NCI-H446 treated with DMSO at 0.1 percent for 48 hours (cell line): Measurements from ENCODE around the gene FAM131A.
A peak's percentile ranks its signal among the peaks of the same experiment; 100 is the strongest.

ENCODE experiments used
- DNase-seq: peaks from one replicate; lab custom pipeline; 2025; lab: John Stamatoyannopoulos, UW

Gene FAM131A

DNA sequence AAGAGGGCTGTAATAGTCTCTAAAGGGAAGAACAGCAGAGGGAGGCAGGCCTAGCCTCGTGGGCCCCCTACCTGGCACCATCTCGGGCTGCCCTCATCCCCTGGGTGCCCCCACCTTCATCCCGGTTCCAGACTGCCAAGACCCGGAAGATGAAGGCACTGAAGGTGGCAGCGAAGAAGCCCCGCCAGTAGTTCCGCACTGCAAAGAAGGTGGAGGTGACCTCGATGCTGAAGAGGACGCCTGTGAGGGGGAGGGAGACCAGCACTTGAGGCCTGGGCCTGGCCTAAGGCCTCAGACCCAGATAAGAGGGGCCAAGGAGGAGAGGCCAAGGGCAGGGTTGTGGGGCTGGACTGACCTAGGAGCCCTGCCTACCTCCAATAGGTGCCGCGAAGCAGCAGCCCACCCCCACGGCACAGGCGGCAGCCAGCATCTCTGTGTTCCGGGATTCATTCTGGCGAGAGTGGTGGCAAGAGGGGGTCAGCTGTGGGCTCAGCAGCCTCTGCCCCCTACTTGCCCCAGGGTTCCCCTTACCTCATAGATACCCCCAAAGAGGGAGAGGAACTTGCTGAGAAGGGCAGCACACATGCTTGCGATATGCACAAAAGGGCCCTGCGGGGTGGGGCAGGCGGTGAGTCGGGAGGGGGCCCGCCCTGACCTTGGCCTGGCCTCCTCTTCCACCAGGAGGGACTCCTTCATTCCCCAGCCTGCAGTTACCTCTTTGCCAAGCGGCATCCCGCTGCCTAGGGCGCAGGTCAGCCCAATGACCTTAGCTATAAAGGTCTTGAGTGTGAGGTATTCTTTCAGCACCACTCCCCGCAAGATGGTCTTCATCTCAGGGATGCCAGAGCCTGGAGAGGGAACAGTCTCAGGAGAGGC, 20.1 kb downstream of the FAM131A start:
- no peak for DNase-seq

DNA sequence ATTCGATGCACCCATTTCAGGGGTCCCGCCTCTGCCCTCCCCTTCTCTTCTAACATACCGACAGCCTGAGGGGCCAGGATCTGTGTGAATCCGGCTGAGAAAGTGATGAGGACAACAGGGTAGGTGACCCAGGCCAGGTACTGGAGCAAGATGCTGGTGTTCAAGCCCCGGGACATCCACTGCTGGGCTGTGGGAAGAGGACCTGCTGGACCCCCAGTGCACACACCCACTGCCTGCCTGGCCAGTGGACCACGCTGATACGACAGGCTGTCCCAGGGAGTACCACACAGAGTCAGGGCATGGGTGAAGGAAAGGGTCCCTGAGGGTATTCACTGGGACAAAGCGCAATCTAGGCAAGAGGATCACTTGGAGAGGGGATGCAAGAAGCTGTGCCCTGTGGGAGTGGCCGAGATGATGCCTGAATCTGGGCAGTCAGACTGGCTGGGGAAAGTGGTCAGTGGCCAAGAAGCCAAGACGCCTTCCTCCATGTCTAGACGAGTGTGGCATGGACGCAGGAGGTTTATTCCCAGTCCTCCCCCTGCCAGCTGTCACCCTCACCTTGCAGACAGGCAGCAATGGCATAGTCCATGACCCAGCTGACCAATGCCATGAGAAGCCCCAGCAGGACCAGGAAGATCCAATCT, 20.8 kb downstream of the FAM131A start:
- DNase-seq: no peak

DNA sequence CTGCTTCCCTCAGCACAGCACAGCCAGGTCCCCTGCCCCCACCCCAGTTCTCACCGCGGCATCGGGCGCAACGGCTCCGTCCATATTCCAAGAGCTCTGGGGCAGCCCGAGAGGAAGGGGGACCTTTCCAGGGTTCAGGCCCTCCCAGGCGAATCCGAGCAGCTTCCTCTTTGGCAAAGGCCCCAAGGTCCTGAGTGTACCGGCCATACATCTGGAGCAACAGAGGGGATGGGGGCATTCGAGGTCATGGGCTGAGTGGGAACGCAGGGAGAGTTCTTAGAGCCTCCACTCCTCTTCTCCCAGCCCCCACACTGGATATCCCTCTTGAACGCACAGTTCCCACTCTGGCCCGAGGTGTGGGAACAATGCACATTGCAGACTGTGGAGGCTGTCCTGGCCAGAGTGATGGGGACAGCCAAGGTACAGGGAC, 21.5 kb downstream of the FAM131A start:
- no peak for DNase-seq

DNA sequence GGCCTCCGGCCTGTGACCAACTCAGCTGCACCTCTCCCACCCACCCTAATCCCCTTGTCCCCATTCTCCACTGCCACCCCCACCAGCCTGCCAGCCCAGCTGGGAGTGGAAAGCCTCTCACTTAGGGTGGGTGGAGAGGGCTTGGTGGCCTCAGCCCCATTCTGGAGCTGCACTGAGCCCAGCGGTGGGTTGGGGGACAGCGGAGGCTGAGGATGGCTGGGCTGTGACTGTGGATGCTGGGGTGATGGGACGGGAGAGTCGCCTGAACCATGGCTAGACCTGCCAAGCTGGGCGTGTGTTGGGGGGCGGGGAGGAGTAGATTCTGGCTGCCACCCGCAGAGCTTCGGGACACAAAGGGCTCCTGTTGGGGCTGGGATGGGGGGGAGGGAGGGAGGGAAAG, 22.2 kb downstream of the FAM131A start:
- no peak for DNase-seq

DNA sequence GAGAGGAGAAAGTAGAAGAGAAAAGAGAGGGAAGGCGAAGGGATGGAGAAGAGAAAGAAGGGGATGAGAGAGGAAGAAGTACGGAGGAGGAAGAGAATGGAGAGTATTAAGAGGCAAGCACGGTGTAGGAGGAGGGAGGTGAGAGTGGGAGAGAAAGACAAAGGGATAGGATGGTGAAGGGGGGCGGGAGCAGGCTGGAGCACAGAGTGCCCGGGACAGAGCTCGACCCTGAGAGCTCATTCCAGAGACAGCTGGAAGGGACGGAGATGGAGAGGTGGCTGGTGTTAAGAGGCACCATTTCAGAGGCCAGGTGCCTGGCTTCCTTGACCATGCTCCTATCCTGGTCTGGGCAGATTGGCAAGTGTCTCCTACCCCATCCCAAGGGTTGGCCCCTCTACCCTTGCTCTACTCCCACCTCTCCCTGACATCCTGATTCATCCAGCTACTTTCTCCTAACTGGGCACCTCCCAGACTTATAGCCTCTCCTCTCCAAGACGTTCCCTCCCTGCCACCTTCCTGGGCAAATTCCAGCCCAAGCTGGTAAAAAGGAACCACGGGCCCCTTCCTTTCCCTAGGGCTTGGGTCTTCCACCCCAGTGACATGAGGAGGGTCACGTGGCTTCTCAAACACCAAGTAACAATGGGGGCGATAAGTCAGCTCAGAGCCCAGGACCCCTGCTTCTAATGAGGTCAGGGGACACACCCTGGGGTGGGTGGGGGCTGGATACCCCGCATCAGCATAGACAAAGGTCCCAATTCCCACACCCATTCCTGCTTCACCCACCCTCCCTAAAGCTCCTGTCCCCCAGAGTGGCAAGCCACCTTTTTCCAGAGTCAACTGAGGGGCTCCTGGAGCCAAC, 22.9 kb downstream of the FAM131A start:
- DNase-seq: no peak

DNA sequence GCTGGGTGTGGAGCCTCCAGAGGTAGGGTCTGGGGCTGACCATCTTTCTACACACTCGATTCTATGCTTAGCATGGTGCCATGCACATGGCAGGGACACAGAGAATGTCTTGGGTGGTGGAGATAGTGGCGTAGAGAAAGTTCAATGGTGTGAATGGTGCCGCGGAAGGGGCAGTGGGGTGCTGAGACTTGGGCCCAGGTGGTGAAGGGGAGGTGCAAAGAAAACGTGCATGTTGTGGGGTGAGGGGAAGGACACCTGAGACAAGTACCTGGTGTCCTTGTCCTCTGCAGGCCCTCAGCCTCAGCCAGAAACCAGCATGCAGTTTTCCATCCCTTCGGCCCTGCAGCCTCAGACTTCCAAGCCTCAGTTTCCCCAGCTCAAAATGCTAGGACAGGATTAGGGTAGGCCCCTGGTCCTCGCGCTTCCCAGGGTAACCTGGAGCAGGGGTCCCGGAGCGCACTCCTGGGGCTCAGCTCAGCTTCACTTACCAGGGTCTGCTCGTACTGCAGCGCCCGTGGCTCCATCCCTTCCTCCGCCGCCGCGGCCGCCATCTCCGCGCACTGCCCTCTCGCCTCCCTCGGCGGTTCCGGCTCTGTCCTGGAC, 23.6 kb downstream of the FAM131A start:
- DNase-seq: no peak

DNA sequence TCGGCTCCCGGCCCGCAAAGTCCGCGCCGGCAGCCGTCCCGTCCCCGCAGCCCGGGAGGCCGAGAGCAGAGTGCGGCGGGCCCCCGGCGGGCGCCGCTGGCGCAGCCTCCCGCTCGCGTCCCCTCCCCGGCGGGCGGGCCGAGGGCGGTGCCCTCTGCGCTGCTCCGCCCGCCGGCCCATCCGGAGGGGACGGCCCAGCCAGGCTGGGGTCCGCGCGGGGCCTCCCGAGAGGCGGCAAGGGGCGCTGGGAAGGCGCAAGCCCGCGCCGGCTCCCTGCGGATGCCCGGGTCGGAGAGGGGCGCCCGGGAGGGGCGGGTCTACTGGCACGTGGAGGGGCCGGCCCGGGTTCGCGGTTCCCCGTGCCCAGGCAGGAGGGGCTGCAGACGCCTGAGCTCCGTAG, 24.1 kb downstream of the FAM131A start, which contains the start of the genes CLCN2 and POLR2H:
TSS of gene CLCN2 (minus strand) at position 74 of the 400 bp plus-strand sequence. CDS start 126 bp downstream, outside the sequence.
TSS of gene POLR2H (plus strand) at position 179 of the 400 bp plus-strand sequence. CDS start 1,783 bp downstream, outside the sequence.
- DNase-seq: peak; percentile 39

DNA sequence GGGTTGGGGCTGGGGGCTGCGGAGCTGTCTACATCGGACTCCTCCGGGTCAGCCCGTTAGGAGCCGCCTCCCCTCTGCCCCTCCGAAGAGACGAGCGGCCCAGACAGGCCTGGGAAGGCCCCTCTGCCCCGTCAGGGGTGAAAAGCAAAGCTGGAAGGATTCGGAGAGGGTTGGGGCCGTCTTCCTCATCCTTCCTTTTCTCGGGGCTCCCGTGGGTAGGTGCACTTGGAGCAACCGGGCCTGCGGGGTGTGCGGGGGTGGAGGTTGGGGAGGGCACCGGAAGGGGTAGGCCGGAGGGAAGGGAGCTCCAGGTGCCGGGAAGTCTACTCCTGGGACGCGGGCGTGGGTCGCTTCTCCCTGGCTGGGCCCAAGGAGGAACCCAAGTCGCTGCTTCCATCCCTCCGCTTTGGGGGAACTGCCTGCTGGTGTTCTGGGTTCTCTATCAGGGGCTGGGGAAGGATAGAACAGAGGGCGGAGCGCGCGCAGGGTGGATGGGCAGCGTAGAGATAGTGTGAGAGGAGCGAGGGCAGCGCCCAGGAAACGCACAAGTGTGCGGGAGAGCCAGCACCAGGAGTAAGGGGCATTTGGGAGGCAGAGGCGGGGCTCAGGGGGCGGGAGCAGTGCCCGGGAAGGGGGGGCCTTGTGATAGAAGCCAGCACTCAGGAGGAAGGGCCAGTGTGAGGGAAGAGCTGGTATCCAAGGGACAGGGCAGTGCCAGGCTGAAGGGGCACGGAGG, 24.7 kb downstream of the FAM131A start:
- DNase-seq: no peak

DNA sequence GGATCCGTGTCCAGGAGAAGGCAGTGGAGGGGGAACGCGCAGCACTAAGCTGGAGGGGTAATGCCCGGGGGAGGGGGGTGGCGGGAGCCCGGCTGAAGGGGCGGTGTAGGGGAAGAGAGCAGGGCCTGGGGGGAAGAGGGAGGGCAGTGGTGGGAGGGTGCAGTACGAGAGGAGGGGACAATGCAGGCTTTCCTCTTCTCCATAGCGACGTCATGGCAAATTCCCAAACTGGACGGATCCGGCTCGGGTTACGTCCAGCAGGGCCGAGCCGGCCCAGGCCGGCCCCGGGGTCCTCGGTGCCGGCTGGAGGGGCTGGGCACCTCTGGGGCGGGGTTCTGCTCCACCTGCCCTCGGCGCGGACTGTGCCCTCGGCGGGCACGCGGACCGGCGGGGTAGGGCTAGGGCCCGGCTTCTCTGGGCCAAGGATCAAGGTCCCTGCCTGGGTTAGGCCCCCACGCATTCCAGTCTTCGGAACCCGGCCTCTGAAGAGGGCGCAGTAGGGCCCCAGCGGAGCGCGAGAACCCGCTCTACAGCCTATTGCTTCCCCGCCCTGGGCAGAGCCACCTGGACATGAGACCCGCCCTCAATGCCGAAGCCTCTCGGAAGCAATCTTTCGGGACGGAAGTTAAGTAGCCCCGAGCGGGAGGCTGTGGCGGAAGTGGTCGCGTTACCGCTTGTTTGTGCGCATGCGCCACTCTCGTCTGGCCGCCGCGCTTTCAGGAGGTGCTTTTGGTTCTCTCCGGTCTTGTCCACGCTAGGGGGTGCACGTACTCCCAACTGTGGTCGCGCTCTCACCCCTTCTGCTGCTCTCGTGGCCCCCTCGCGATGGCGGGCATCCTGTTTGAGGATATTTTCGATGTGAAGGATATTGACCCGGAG, 25.5 kb downstream of the FAM131A start:
- peak; percentile 97 for DNase-seq

DNA sequence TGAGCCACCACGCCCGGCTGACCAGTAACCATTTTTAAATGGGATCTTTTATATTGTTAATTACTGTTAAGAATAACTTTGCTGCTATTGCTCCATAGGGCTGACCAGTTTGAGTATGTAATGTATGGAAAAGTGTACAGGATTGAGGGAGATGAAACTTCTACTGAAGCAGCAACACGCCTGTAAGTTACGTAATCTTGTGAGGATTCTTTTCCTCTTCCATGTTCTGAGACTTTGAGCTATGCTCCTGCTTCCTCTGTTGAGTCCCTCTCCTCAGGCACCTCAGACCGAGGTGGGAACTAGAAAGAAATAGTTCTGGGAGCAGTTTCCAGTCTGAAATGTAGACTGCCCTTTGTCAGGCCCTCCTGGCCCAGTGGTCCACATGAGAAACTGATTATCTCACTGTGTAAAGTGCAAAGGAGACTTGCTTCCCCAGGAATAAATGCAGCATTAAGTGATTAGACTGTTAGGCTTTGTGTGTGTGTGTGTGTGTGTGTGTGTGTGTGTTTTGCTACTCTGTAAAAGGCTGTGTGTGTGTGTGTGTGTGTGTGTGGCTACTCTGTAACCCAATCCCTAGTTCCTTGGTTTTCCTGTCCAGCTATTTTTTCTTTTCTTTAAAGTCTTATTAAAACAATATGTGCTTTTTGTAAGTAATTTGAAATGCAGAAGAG, 29.4 kb downstream of the FAM131A start:
- DNase-seq: no peak

DNA sequence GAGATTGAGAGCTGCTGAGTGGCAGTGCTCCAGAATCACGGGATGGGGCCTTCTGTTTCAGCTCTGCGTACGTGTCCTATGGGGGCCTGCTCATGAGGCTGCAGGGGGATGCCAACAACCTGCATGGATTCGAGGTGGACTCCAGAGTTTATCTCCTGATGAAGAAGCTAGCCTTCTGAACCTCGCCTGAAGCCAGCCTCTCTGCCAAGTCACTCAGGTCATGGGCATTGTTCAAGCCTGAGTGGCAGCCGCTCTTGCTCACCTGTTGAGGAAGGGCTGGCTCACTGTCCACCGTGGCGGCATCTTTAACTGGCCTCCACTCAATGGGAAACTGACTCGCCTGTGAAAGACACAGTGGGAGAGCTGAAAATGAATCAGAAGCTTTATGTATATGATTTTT, 30.7 kb downstream of the FAM131A start:
- no peak for DNase-seq

DNA sequence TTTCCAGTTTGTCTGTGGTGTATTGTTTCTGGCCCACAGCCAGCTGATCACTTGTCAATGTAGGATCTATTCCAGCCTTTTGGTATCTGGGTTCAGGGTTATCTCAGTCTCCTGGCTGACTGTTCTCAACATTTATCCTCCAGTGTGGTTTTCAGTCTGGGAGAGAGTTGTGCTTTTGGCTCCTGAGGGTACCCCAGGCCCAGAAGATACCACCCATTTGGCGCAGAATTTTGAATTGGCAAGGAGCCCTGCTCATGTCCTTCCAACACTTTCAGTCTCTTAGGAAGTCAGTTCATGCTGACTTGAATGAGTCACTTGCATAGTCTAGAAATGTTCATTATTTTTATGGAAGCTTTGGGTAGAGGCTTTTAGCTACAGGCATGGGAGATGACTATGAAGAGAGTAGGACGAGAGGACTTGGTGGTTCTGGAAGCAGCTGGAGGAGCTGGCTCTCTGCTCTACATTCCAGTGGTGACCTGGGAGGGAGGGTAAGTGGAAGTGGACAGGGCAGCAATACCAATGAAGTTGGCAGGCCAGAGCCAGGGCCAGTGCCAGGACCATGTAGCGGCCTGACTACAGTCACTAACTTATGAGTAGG, 31.3 kb downstream of the FAM131A start:
- peak; percentile 48 for DNase-seq

DNA sequence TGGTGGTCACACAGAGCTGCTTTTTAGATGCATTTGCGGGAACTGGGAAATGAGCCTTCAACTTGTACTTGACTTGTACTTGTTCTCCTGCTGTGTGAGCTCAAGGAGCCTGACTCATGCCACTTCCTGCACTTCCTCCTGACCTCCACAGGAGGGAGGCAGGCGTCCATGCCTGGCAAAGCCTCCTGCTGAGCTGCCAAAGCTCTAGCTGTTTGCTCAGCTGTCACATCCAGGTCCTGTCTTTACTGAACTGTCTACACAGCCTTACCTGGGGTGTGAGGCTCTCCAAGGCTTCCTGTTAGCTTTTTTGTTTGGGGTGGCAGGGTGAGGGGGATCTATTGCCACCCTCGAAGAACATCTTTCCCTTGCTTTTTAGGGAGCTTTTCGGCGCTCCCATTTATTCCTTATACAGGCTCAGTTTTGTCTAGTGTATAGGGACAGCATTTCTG, 34.2 kb downstream of the FAM131A start:
- peak; percentile 67 for DNase-seq

DNA sequence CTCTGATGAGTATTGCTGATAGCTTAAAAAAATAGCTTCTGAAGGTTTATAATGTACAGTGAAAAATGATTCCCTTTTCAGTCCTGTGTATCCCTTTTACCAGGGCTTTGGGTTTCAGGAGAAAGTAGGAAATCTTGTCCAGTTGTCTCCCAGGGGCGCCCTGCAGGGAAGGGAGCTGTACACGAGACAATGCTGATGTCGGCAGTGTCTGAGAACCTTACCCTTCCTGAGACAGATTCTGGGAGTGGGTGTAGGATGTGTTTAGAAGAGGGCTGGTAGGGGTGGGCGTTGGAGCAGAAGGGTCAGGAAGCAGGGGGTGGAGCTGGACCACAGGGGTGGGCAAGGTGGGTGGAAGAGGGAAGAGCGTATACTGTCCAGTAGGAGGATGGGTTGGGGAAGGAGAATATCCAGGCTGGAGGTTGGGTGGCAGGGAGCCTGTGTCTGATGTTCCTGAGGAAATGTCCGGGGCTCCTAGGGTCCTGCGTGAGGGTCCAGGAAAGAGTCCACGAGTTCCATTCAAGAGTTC, 35.0 kb downstream of the FAM131A start:
- DNase-seq: no peak

DNA sequence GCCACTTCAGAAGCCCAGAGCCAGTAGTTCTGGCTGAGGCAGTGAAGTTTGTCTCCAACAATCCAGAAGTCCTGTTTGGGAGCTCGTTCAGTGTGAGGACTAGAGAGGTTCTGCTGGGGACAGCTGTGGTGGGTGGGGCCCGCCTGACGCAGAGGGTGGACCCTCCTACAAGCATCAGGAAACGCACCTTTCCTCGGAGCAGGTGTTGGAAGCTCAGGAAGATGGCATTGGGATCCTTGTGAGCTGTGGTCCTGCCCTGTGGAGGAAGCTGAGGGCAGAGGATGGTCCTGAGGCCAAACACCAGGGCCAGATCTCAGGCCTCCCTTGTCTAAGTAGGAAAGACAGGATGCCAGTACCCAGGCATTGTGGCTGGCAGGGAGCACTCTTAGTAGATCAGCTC, 35.5 kb downstream of the FAM131A start:
- DNase-seq: no peak

DNA sequence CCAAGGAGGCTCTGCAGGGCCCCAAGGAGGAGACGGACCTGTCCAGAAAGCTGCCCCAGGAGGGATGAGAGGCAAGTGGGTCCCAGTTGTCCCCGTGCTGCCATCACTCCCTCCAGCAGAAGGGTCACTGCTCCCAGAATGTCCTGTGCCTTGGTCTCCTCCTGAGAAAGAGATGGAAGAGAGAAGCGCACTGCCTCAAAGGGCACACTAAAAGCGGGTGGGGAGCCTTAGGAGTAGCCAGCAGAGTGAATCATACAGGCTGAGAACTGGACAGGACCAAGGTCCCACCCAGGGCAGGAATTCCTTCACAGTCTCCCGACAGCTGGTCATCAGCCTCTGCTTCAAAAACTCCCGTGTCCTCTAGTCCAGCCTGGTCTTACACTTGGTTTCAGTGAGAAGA, 36.0 kb downstream of the FAM131A start:
- no peak for DNase-seq

DNA sequence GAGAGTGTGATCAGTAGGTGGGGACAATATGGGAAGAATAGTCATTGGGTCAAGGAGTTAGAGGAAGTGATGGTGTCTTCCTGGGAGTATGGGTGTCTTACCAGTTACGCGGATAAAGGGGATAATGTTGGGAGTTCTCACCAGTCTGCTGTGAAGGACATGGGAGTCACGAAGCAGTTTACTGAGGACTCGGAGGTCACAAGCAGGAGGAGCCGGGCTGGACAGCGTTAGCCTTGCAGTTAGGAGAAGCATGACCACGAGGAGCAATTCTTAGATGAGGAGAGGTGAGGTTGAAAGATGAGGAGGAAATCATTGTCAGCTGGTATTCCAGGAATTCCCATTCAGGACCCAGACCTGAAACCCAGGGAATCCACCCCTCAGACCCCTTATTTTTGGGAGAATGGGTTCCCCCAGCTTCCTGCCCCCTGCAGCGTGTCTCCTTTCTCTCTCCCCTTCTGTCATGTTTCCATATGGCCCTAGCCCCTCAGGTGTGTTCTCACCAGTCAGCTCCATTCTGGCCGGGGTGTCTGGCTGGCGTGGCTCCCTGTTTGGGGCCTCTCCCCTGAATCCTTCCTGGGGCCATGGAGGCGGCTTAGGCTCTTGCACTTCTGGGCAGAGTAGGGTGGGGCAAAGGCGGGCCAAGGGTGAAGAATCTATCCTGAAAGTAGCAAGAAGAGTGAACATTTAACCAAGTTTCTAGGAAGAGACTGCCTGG, 38.5 kb downstream of the FAM131A start:
- no peak for DNase-seq

DNA sequence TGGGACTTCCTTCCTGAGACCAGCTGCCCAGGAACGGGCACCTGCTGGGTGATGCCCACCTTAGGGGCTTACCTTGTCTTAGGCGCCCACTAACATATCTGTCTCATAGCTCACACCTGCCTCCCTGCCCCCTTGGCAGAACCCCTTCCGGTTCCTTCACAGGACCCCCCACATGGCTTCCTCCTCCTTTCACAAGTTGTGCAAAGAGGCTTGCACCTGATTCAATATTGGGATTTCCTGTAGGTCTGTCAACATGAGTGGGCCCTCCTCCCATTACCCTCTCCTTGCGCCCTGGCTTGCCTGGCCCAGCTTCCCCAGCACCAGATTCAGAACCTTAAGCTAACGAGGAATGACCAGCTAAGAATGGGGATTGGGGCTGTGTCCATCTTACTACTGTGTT, 40.0 kb downstream of the FAM131A start:
- DNase-seq: no peak
